Heart left ventricle (tissue), 13 donors: ENCODE results near the gene CD53.

ENCODE experiments used
- CTCF ChIP-seq, 12 donors: fragments of 200-600 bp; sonication (generic) in 4 of 12; IDR thresholded peaks; one replicate each; pipeline versions ENCODE4 v1.5.0 to v1.8.0; 2018 to 2022; ENCODE audit warnings: antibody characterized with exemption in 12 of 12, mild to moderate bottlenecking in 5 of 12
- POLR2A ChIP-seq, 2 donors: fragments of 450-650 bp; IDR thresholded peaks; one replicate each; pipeline ENCODE4 v1.6.1; 2017; ENCODE audit warnings: antibody characterized with exemption in 2 of 2, mild to moderate bottlenecking in 2 of 2, moderate library complexity in 2 of 2
- donor health status: ischemic (EF 13 %, LVEDD 7.1; RV severe dilation, severe dysfunction).
- donor health status: DM: no; HTN: yes; CAD: no.
- donor health status: DM: no; HTN: no; CAD: no.
- donor health status: ischemic (EF 25% LVEDD 6.9; RV normal size, moderate dysfunction).
- donor health status: ischemic (EF 25% LVEDD 5.7; RV mildly dilated, moderate dysfunction).
- donor health status: ischemic (EF 35%, LVEDD 5.7; RV mildly dilated, moderate dysfunction).
- donor health status: nonischemic (EF 11% LVEDD 7.7; RV severe dilation, severe dysfunction).
- donor health status: DM: yes; HTN: yes; CAD: no.
- donor health status: PGD.
- donor health status: ischemic (EF 29% LVEDD 5.4; RV normal size, mild dysfunction).
- donor health status: nonischemic (EF 23%, LVEDD 6.1; RV moderate dilation, normal function).

- TF ChIP-seq CTCF (IDR thresholded peaks at IDR 0.05) = no peak
- TF ChIP-seq POLR2A (IDR thresholded peaks at IDR 0.05) = no peak
Measured at GRCh38 chr1:110879758-110880606, 7.0 kb downstream of the CD53 start.
